ENCODE data around the gene TRIM46. TPM values are rescaled to one million over a fixed set of nuclear protein-coding genes. Genes with fewer than 3 reads are reported as not detected.

The TRIM46 gene
- total and polyA plus RNA-seq, 2 of the 13 experiments (the other 11 are each of a cell fraction or from before 2014, with no cell fraction given), result 0.04 to 0.09 TPM

- TF ChIP-seq ZNF142 (CRISPR knock-in tag; IDR thresholded peaks at IDR 0.05), result no peak
- peak; percentile 96 for TF ChIP-seq ARNT2 (CRISPR knock-in tag; IDR thresholded peaks at IDR 0.05; ENCODE audit: low read depth)
- peak; percentile 94 for TF ChIP-seq MEF2D (CRISPR knock-in tag; IDR thresholded peaks at IDR 0.05)
- TF ChIP-seq, protein P1, sequence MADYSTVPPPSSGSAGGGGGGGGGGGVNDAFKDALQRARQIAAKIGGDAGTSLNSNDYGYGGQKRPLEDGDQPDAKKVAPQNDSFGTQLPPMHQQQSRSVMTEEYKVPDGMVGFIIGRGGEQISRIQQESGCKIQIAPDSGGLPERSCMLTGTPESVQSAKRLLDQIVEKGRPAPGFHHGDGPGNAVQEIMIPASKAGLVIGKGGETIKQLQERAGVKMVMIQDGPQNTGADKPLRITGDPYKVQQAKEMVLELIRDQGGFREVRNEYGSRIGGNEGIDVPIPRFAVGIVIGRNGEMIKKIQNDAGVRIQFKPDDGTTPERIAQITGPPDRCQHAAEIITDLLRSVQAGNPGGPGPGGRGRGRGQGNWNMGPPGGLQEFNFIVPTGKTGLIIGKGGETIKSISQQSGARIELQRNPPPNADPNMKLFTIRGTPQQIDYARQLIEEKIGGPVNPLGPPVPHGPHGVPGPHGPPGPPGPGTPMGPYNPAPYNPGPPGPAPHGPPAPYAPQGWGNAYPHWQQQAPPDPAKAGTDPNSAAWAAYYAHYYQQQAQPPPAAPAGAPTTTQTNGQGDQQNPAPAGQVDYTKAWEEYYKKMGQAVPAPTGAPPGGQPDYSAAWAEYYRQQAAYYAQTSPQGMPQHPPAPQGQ (CRISPR knock-in tag; IDR thresholded peaks at IDR 0.05; ENCODE audit: borderline replicate concordance), result no peak
- peak; percentile 80 for TF ChIP-seq ZNF18 (CRISPR knock-in tag; IDR thresholded peaks at IDR 0.05; ENCODE audit: insufficient replicate concordance)
- no peak; the same call in 1 of the 2 replicates for TF ChIP-seq ZNF34 (CRISPR knock-in tag; IDR thresholded peaks at IDR 0.05; ENCODE audit: borderline replicate concordance)
- TF ChIP-seq ZNF782 (CRISPR knock-in tag; IDR thresholded peaks at IDR 0.05; ENCODE audit: borderline replicate concordance), result peak; percentile 87
- peak; percentile 98 for TF ChIP-seq ZNF749 (CRISPR knock-in tag; IDR thresholded peaks at IDR 0.05; ENCODE audit: borderline replicate concordance)
- no peak for TF ChIP-seq ZNF720 (CRISPR knock-in tag; IDR thresholded peaks at IDR 0.05)
- TF ChIP-seq, protein P2, sequence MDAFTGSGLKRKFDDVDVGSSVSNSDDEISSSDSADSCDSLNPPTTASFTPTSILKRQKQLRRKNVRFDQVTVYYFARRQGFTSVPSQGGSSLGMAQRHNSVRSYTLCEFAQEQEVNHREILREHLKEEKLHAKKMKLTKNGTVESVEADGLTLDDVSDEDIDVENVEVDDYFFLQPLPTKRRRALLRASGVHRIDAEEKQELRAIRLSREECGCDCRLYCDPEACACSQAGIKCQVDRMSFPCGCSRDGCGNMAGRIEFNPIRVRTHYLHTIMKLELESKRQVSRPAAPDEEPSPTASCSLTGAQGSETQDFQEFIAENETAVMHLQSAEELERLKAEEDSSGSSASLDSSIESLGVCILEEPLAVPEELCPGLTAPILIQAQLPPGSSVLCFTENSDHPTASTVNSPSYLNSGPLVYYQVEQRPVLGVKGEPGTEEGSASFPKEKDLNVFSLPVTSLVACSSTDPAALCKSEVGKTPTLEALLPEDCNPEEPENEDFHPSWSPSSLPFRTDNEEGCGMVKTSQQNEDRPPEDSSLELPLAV (CRISPR knock-in tag; conservative IDR thresholded peaks at IDR 0.05; ENCODE audit: low read depth), result no peak
- TF ChIP-seq, protein P3, sequence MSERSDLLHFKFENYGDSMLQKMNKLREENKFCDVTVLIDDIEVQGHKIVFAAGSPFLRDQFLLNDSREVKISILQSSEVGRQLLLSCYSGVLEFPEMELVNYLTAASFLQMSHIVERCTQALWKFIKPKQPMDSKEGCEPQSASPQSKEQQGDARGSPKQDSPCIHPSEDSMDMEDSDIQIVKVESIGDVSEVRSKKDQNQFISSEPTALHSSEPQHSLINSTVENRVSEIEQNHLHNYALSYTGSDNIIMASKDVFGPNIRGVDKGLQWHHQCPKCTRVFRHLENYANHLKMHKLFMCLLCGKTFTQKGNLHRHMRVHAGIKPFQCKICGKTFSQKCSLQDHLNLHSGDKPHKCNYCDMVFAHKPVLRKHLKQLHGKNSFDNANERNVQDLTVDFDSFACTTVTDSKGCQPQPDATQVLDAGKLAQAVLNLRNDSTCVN (CRISPR knock-in tag; IDR thresholded peaks at IDR 0.05; ENCODE audit: borderline replicate concordance), result peak; percentile 86
- peak; percentile 73 for TF ChIP-seq IKZF4 (CRISPR knock-in tag; IDR thresholded peaks at IDR 0.05; ENCODE audit: borderline replicate concordance, low read depth, not compliant biosample characterization)
- TF ChIP-seq NKX3-1 (CRISPR knock-in tag; IDR thresholded peaks at IDR 0.05), result peak; percentile 64
- peak; percentile 81; the same call in 1 of the 2 replicates for TF ChIP-seq NFATC3 (CRISPR knock-in tag; IDR thresholded peaks at IDR 0.05)
Observed at GRCh38 chr1:155125946-155126555, 47.6 kb upstream of the TRIM46 start (continued).
